ENCODE data around the gene RAB4A.

GRCh38 chr1:229305392-229305791, 34.5 kb downstream of the RAB4A start:
- TF ChIP-seq CTCF (IDR thresholded peaks at IDR 0.05; ENCODE audit: low read length) (no peak), EZH2 (optimal IDR thresholded peaks at IDR 0.05; ENCODE audit: low read depth, low read length) (no peak), EZH2phosphoT487 (IDR thresholded peaks at IDR 0.05; ENCODE audit: low read length) (no peak)

All from MM.1S (cell line).